Upper lobe of left lung (tissue), 6 donors: ENCODE measurements around the gene IGF2BP1. TPM values are rescaled to one million over a fixed set of nuclear protein-coding genes. Genes with fewer than 3 reads are reported as not detected.

ENCODE experiments used
- ATAC-seq, 2 donors: fragments of 200-7000 bp; cut with Tn5 transposase; one replicate each; pipeline ENCODE4 v1.9.1; 2022; ENCODE audit warnings: mild to moderate bottlenecking in 2 of 2, moderate library complexity in 2 of 2; ENCODE audit not compliant: low FRiP score in 2 of 2
- DNase-seq, 2 donors: peaks; one replicate each; pipeline ENCODE4 v3.0.0-alpha.2; 2019 to 2020
- H3K27ac ChIP-seq, 4 donors: fragments of 200-600 bp; sonication (generic); one replicate each; pipeline ENCODE4 v1.5.1; 2016 to 2019
- H3K27me3 ChIP-seq, 4 donors: fragments of 200-600 bp; sonication (generic); one replicate each; pipeline ENCODE4 v1.5.1; 2017 to 2019
- H3K36me3 ChIP-seq, 4 donors: fragments of 200-600 bp; sonication (generic); one replicate each; pipeline ENCODE4 v1.5.1; 2016 to 2019
- H3K4me1 ChIP-seq, 4 donors: fragments of 200-600 bp; sonication (generic); one replicate each; pipeline ENCODE4 v1.5.1; 2018 to 2019
- H3K4me3 ChIP-seq, 4 donors: fragments of 200-600 bp; sonication (generic); one replicate each; pipeline ENCODE4 v1.5.1; 2017 to 2019; ENCODE audit warnings: mild to moderate bottlenecking in 2 of 4, moderate library complexity in 1 of 4
- H3K9me3 ChIP-seq, 4 donors: fragments of 200-600 bp; sonication (generic); one replicate each; pipeline ENCODE4 v1.5.1; 2018 to 2019
- CTCF ChIP-seq, 6 experiments: fragments of 450-650 bp in 4 of 6; fragments of 200-600 bp in 2 of 6; sonication (generic) in 2 of 6; IDR thresholded peaks; one replicate each; pipeline ENCODE4 v1.5.1; 2016 to 2019; ENCODE audit warnings: antibody characterized with exemption in 6 of 6
- EP300 ChIP-seq, 4 donors: sonication (generic); formaldehyde crosslinking; IDR thresholded peaks; one replicate each; pipeline ENCODE4 v1.5.1; 2017; ENCODE audit warnings: antibody characterized with exemption in 4 of 4, control low read depth in 2 of 4
- POLR2A ChIP-seq, 4 donors: fragments of 450-650 bp; IDR thresholded peaks; one replicate each; pipeline ENCODE4 v1.5.1; 2016 to 2017; ENCODE audit warnings: antibody characterized with exemption in 4 of 4, mild to moderate bottlenecking in 2 of 4
- POLR2AphosphoS5 ChIP-seq, 2 donors: sonication (generic); formaldehyde crosslinking; IDR thresholded peaks; one replicate each; pipeline ENCODE4 v1.5.1; 2017; ENCODE audit warnings: antibody characterized with exemption in 2 of 2
- WGBS, 2 donors: methylation state at CpG; one replicate each; pipeline ENCODE4 v1.1.5; 2017 to 2018; 5-methylcytosine and 5-hydroxymethylcytosine counted together
- total RNA-seq, 6 donors: library from RNA; depleted of rRNA in 4 of 6; stranded (reverse); fragments of >200 nt in 4 of 6; gene quantifications; one replicate each; pipeline versions ENCODE4 v1.1.0 to v1.2.1, GENCODE V29; 2016 to 2021
- donor health status: DM: no; HTN: no; CAD: no; lungs with moderate emphysema.
- donor health status: DM: no; HTN: yes; CAD: no; lungs with severe emphysema.

The IGF2BP1 gene
- total RNA-seq, 6 donors from 2014 or later: 1.3 to 1.4 TPM; not detected in 4

GRCh38 chr17:48961516-48962233, 35.5 kb upstream of the IGF2BP1 start:
- WGBS, 2 donors: 31 to 36% methylated on average over 6 to 10 of the region's 10 CpGs
- TF ChIP-seq EP300 (IDR thresholded peaks at IDR 0.05): no peak
- TF ChIP-seq CTCF (IDR thresholded peaks at IDR 0.05): no peak
- no peak for DNase-seq
- H3K36me3 ChIP-seq: no peaks in the 10 kb centered on the region
- H3K4me3 ChIP-seq: no peak overlapping the region
- H3K4me1 ChIP-seq: no peaks in the 10 kb centered on the region
- ATAC-seq: no peak
- H3K27ac ChIP-seq: no peak overlapping the region
- H3K27me3 ChIP-seq: peaks cover 0 to 11% (median 0%) of the 10 kb centered on the region in 4 donors
- no peaks in the 10 kb centered on the region for H3K9me3 ChIP-seq

GRCh38 chr17:48970224-48970623, 27.0 kb upstream of the IGF2BP1 start:
- Histone ChIP-seq H3K4me3 (no peak overlapping the region), H3K27me3 (no peaks in the 10 kb centered on the region), H3K36me3 (no peaks in the 10 kb centered on the region), H3K9me3 (no peaks in the 10 kb centered on the region), H3K27ac (no peak overlapping the region), H3K4me1 (peaks cover 0 to 3% (median 0%) of the 10 kb centered on the region in 4 donors)
- TF ChIP-seq POLR2AphosphoS5 (IDR thresholded peaks at IDR 0.05) (no peak), POLR2A (IDR thresholded peaks at IDR 0.05) (no peak), EP300 (IDR thresholded peaks at IDR 0.05) (no peak), CTCF (IDR thresholded peaks at IDR 0.05) (no peak)
- DNase-seq (no peak), ATAC-seq (no peak)
- 43 to 50% methylated on average over 1 to 4 of the region's 4 CpGs for WGBS, 2 donors

GRCh38 chr17:48970865-48971687, 26.1 kb upstream of the IGF2BP1 start:
- H3K4me1 ChIP-seq: peaks cover 0 to 3% (median 0%) of the 10 kb centered on the region in 4 donors
- TF ChIP-seq EP300 (IDR thresholded peaks at IDR 0.05) (no peak), CTCF (IDR thresholded peaks at IDR 0.05) (no peak), POLR2A (IDR thresholded peaks at IDR 0.05) (no peak), POLR2AphosphoS5 (IDR thresholded peaks at IDR 0.05) (no peak)
- no peaks in the 10 kb centered on the region for H3K9me3 ChIP-seq
- 74 to 83% methylated on average over 12 of the region's 12 CpGs for whole genome bisulfite sequencing, 2 donors
- ATAC-seq (no peak), DNase-seq (no peak)
- H3K4me3 ChIP-seq: no peak overlapping the region
- no peaks in the 10 kb centered on the region for H3K27me3 ChIP-seq
- no peaks in the 10 kb centered on the region for H3K36me3 ChIP-seq
- H3K27ac ChIP-seq: no peak overlapping the region

GRCh38 chr17:48972749-48973097, 24.5 kb upstream of the IGF2BP1 start:
- DNase-seq (no peak), ATAC-seq (no peak)
- Histone ChIP-seq H3K36me3 (no peaks in the 10 kb centered on the region), H3K4me1 (peaks cover 0 to 3% (median 0%) of the 10 kb centered on the region in 4 donors), H3K27ac (no peak overlapping the region), H3K4me3 (no peak overlapping the region), H3K9me3 (no peaks in the 10 kb centered on the region), H3K27me3 (no peaks in the 10 kb centered on the region)
- TF ChIP-seq EP300 (IDR thresholded peaks at IDR 0.05): no peak
- TF ChIP-seq POLR2AphosphoS5 (IDR thresholded peaks at IDR 0.05): no peak
- no peak for TF ChIP-seq POLR2A (IDR thresholded peaks at IDR 0.05)
- 80 to 88% methylated on average over 7 of the region's 7 CpGs for WGBS, 2 donors

- H3K4me3 ChIP-seq: no peak overlapping the region
- H3K4me1 ChIP-seq: peaks cover 0 to 3% (median 0%) of the 10 kb centered on the region in 4 donors
- H3K36me3 ChIP-seq: no peaks in the 10 kb centered on the region
- no peak for DNase-seq
- WGBS, 2 donors: 29 to 64% methylated on average over 3 of the region's 3 CpGs
- H3K9me3 ChIP-seq: no peaks in the 10 kb centered on the region
- no peak overlapping the region for H3K27ac ChIP-seq
- ATAC-seq: no peak
- TF ChIP-seq POLR2AphosphoS5 (IDR thresholded peaks at IDR 0.05) (no peak), POLR2A (IDR thresholded peaks at IDR 0.05) (no peak), EP300 (IDR thresholded peaks at IDR 0.05) (no peak), CTCF (IDR thresholded peaks at IDR 0.05) (no peak)
- H3K27me3 ChIP-seq: no peaks in the 10 kb centered on the region
Observed at GRCh38 chr17:48973806-48974205, 23.4 kb upstream of the IGF2BP1 start.
